Heart left ventricle (tissue), 13 donors: ENCODE measurements around the gene KPTN.

ENCODE experiments used
- POLR2A ChIP-seq, 2 donors: fragments of 450-650 bp; IDR thresholded peaks; one replicate each; pipeline ENCODE4 v1.6.1; 2017; ENCODE audit warnings: antibody characterized with exemption in 2 of 2, mild to moderate bottlenecking in 2 of 2, moderate library complexity in 2 of 2
- TF ChIP-seq, protein P1 (sequence below), 12 donors: fragments of 200-600 bp; sonication (generic) in 4 of 12; IDR thresholded peaks; one replicate each; pipeline versions ENCODE4 v1.5.0 to v1.8.0; 2018 to 2022; ENCODE audit warnings: antibody characterized with exemption in 12 of 12, mild to moderate bottlenecking in 5 of 12
- donor health status: ischemic (EF 13 %, LVEDD 7.1; RV severe dilation, severe dysfunction).
- donor health status: DM: no; HTN: yes; CAD: no.
- donor health status: DM: no; HTN: no; CAD: no.
- donor health status: ischemic (EF 25% LVEDD 6.9; RV normal size, moderate dysfunction).
- donor health status: ischemic (EF 25% LVEDD 5.7; RV mildly dilated, moderate dysfunction).
- donor health status: ischemic (EF 35%, LVEDD 5.7; RV mildly dilated, moderate dysfunction).
- donor health status: nonischemic (EF 11% LVEDD 7.7; RV severe dilation, severe dysfunction).
- donor health status: DM: yes; HTN: yes; CAD: no.
- donor health status: PGD.
- donor health status: ischemic (EF 29% LVEDD 5.4; RV normal size, mild dysfunction).
- donor health status: nonischemic (EF 23%, LVEDD 6.1; RV moderate dilation, normal function).

DNA sequence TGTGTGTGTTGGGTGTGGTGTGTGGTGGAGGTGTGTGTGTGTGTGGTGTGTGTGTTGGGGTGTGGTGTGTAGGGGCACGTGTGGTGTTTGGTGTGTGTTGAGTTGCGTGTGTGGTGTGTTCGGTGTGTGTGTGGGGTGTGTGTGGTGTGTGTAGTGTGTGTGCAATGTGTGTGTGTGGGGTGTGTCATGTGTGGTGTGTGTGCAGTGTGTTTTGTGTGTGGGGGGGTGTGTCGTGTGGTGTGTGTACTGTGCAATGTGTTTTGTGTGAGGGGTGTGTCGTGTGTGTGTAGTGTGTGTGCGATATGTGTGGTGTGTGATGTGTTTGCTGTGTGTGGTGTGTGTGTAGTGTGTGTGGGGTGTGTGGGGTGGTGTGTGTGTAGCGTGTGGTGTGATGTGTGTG is 6.0 kb upstream of the KPTN start:
- TF ChIP-seq, protein P1, sequence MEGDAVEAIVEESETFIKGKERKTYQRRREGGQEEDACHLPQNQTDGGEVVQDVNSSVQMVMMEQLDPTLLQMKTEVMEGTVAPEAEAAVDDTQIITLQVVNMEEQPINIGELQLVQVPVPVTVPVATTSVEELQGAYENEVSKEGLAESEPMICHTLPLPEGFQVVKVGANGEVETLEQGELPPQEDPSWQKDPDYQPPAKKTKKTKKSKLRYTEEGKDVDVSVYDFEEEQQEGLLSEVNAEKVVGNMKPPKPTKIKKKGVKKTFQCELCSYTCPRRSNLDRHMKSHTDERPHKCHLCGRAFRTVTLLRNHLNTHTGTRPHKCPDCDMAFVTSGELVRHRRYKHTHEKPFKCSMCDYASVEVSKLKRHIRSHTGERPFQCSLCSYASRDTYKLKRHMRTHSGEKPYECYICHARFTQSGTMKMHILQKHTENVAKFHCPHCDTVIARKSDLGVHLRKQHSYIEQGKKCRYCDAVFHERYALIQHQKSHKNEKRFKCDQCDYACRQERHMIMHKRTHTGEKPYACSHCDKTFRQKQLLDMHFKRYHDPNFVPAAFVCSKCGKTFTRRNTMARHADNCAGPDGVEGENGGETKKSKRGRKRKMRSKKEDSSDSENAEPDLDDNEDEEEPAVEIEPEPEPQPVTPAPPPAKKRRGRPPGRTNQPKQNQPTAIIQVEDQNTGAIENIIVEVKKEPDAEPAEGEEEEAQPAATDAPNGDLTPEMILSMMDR (IDR thresholded peaks at IDR 0.05): no peak
- TF ChIP-seq POLR2A (IDR thresholded peaks at IDR 0.05): no peak
